ENCODE measurements around the gene IFT80.

IFT80 gene

DNA sequence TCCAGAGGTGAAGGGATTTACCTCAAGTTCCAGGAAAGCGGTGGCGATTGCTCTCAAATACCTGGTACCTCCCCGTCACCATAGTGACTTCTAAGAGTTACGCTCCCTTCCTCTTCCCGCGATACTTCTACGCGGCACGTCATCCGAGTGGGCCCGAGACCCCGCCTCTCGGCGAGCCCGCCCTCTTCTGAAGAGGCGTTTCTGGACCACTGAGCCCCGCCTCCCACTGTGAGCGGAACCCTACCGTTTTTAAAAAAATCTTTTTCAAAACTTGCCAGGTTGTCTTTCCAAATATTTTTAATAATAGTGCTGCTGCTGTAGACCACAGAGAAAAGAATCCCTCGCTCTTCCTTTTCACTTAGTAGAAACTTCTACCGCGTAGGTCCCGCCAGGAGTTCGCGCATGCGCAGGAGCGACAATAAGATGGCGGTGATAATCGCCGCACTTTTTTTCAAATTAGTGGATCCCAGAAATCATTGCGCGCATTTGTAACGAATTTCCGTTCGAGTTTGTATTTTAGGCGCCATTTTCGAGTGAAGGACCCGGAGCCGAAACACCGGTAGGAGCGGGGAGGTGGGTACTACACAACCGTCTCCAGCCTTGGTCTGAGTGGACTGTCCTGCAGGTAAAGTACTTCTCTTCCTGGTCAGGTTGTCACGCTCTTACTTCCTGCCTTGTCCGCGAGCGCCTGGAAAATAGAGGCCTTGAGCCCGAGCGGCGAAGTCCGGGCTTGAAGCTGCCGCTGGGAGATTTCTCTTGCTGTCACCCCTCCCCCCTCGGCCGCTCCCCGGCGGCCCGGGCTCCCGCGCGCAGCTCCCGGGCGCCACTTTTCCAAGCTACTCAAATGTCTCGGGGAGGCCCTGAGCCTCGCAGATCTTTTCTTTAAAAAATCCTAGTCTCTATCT lies at the start of gene IFT80, which contains the start of gene SMC4:
Gene IFT80, minus strand, starts transcription at position 101 of the 905 bp plus-strand sequence. CDS start 14,625 bp downstream, outside the sequence.
Gene SMC4, plus strand, starts transcription at position 526 of the 905 bp plus-strand sequence. CDS start 1,177 bp downstream, outside the sequence.
- peak within 1 kb of the TSS; percentile 74 for H3K27ac ChIP-seq
- DNase-seq (ENCODE audit: low read depth, low spot score), result peak; percentile 87

GRCh38 chr3:160447544-160447943 lies 48.5 kb upstream of the IFT80 start:
- DNase-seq (ENCODE audit: low read depth, low spot score), result no peak
- H3K27ac ChIP-seq, result no peak overlapping the region

GRCh38 chr3:160446522-160447056 lies 47.6 kb upstream of the IFT80 start:
- no peak for DNase-seq (ENCODE audit: low read depth, low spot score)
- no peak overlapping the region for H3K27ac ChIP-seq

DNA sequence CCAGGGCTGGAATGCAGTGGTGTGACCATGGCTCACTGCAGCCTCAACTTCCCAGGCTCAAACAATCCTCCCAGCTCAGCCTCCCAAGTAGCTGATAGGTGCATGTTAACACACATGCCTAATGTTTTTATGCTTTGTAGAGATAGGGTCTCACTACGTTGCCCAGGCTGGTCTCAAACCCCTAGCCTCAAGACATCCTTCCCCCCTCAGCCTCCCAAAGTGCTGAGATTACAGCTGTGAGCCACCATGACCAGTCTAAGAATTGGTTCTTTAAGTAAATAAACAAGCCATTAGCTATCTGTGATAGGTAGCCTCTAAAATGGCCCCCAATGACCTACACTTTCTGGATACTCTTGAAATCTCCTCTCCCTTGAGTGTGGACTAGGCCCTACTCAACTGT lies 46.8 kb upstream of the IFT80 start:
- no peak overlapping the region for H3K27ac ChIP-seq
- no peak for DNase-seq (ENCODE audit: low read depth, low spot score)

DNA sequence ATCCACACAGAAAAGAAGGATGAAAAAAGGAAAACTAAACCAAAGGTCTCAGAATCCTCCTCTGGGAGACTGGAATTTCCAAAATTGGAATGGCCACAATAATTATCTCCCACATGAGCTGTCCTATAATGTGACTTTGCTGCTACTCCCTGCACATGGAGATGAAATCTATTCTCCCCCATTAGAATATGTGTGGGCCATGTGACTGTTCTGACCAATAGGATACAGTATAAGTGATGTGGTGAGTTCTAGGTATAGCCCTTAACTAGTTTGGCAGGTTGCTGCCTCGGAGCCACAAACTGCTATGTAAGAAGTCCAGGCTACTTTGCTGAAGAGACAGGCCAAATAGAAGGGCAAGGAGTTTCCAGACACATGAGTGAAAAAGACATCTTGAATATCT lies 45.4 kb upstream of the IFT80 start:
- DNase-seq (ENCODE audit: low read depth, low spot score), result no peak
- H3K27ac ChIP-seq, result no peak overlapping the region

DNA sequence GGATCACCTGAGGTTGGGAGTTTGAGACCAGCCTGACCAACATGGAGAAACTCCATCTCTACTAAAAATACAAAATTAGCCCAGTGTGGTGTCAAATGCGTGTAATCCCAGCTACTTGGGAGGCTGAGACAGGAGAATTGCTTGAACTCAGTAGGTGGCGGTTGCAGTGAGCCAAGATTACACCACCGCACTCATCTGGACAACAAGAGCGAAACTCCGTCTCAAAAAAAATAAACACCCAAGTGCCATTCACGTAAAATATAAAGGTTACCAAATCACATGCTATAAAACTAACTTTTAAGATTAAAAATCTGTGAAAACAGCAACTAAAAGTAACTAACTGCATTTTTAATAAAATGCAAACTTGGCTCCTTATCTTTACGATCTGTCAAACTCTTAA lies 41.7 kb upstream of the IFT80 start:
- H3K27ac ChIP-seq, result no peak overlapping the region
- DNase-seq (ENCODE audit: low read depth, low spot score), result no peak

- DNase-seq (ENCODE audit: low read depth, low spot score), result no peak
- H3K27ac ChIP-seq, result no peak overlapping the region
Measured at GRCh38 chr3:160437083-160437455, 38.0 kb upstream of the IFT80 start.

DNA sequence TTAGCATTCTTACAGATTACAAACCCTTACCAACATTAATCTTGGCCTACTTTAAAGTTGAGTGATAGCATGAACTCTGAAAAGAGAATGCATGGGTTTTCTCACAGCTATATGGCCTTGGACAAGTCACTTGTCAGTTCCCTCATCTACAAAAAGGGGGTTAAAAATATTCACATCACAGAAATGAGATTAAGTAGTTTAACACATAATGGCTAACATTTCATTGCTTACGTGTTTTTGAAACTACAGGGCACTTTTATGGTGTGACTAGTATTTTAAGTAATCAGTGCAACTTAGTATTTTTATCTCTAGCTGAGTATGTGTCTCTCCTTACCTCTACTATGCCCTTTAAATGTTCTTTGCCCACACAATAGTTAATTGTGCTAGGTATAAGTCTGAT lies 36.7 kb upstream of the IFT80 start:
- no peak for DNase-seq (ENCODE audit: low read depth, low spot score)
- H3K27ac ChIP-seq, result no peak overlapping the region

GRCh38 chr3:160435095-160435494 lies 36.1 kb upstream of the IFT80 start:
- no peak overlapping the region for H3K27ac ChIP-seq
- no peak for DNase-seq (ENCODE audit: low read depth, low spot score)

DNA sequence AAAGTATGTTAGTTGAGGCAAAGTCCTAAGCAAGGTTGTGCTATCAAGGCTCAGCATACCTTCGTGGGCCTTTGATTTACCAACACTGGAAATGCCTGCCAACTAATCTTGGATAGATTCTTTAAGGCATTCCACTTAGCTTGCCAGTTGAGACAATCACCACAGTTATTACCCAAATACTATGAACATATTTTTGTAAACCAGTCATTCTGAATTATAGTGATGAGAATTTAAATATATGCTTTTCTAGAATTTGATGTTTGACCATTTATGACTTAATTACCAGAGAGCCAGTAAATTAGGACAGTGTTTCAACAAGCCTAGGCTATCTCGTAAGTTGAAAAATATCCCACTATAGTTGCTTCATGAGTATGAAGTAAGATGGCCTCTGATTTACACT lies 35.0 kb upstream of the IFT80 start:
- H3K27ac ChIP-seq, result peak overlapping the region; percentile 2
- no peak for DNase-seq (ENCODE audit: low read depth, low spot score)

DNA sequence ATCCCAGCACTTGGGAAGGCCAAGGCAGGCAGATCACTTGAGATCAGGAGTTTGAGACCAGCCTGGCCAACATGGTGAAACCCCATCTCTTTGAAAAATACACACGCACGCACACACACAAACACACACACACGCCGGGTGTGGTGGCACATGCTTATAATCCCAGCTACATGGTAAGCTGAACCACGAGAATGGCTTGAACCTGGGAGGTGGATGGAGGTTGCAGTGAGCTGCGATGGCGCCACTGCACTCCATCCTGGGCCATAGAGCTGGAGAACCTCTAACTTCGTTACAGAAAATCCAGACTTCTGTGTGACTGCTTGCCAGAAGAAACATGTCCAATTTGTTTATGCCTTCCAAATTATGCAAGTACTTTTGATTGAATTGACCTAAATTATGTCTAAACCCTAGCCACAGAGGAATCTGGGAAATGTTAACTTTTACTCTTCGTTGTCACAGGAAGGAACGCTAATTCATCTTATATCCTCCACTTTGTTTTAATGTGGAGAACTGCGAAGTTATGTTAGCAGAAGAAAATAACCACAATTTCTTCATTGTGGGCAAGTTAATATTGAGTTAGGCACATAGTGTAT lies 28.9 kb upstream of the IFT80 start:
- no peak overlapping the region for H3K27ac ChIP-seq
- DNase-seq (ENCODE audit: low read depth, low spot score), result no peak

DNA sequence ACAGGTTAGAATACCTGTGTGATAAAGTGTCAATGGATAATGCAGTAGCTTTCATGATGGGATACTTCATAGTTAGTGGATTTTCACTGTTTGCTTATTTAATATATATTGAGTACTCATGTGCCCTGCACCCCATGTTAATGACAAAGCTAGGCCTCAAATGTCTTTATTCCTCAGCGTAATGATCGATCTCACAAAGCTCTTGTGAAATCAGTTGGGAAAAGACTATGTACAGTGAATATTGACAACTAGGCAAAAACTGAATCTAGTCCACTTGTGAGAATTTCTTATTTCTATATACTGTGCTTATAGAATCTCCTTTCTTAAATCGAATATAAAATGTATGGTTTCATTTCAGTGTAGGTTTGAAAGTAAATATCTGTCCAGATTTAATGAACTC lies 18.3 kb upstream of the IFT80 start:
- DNase-seq (ENCODE audit: low read depth, low spot score), result no peak

GRCh38 chr3:160413613-160414248 lies 14.7 kb upstream of the IFT80 start:
- no peak overlapping the region for H3K27ac ChIP-seq
- no peak for DNase-seq (ENCODE audit: low read depth, low spot score)

More for the DNA sequence above, 18.3 kb upstream of the IFT80 start:
- H3K27ac ChIP-seq, result no peak overlapping the region

- DNase-seq (ENCODE audit: low read depth, low spot score), result no peak
- no peak overlapping the region for H3K27ac ChIP-seq
Measured at GRCh38 chr3:160412477-160412876, 13.5 kb upstream of the IFT80 start.

- DNase-seq (ENCODE audit: low read depth, low spot score), result no peak
- no peak overlapping the region for H3K27ac ChIP-seq
Measured at GRCh38 chr3:160409812-160410610, 11.0 kb upstream of the IFT80 start.

GRCh38 chr3:160403796-160404470 lies 4.9 kb upstream of the IFT80 start:
- no peak overlapping the region for H3K27ac ChIP-seq

GRCh38 chr3:160403028-160403545 lies 4.1 kb upstream of the IFT80 start:
- no peak for DNase-seq (ENCODE audit: low read depth, low spot score)
- no peak overlapping the region for H3K27ac ChIP-seq

More at GRCh38 chr3:160403796-160404470, 4.9 kb upstream of the IFT80 start:
- no peak for DNase-seq (ENCODE audit: low read depth, low spot score)

DNA sequence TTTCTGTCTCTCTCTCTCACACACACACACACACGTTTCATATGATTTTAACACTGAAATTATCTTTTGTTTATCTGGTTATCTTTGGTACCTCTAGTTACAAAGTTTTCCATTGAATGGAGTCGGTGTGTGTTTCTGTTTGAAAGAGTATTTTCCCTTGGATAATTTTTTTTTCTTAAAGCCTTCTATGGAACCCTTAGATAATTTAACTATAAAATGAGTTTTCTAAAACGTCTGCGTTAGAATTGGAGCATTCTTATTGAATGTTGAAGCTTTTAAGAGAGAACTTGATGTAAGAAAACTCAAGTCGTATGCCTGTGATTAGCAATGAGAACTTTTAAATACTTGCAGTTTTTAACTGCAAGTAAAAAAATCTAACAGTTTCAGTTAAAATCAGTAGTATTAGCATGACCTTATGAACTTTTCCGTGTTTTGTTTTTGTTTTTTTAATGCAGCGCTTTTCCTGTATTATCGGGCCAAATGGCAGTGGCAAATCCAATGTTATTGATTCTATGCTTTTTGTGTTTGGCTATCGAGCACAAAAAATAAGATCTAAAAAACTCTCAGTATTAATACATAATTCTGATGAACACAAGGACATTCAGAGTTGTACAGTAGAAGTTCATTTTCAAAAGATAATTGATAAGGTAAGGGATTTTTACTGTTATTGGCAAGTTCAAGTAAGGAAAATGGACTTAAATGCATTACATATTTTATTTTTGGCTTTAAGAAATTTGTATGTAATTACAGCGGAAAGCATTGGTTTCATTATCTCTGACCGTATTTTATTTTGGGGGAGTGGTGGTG lies 3.4 kb upstream of the IFT80 start:
- DNase-seq (ENCODE audit: low read depth, low spot score), result no peak
- H3K27ac ChIP-seq, result no peak overlapping the region

All from epithelial cell of prostate (primary cell).